WTC11 (cell line): Measurements from ENCODE around the gene TMEM50A. TPM values are rescaled to one million over a fixed set of nuclear protein-coding genes. Genes with fewer than 3 reads are reported as not detected.

ENCODE experiments used
- ATAC-seq: fragments of 200-7000 bp; cut with Tn5 transposase; 2 replicates; pipeline ENCODE4 v1.10.0; 2021; ENCODE audit warnings: mild to moderate bottlenecking, moderate library complexity
- CTCF ChIA-PET: fragments of 300-600 bp; sonication (Branson Sonifier 250); formaldehyde crosslinking; loops from one replicate; lab custom pipeline; 2021; ENCODE audit warnings: antibody characterized with exemption; lab: Charles Lee
- POLR2A ChIA-PET: fragments of 350-600 bp; sonication (Branson Sonifier 250); formaldehyde crosslinking; loops from one replicate; lab custom pipeline; 2021; ENCODE audit warnings: antibody characterized with exemption; lab: Charles Lee
- DNase-seq: peaks from one replicate; pipeline ENCODE4 v3.0.0; 2021; ENCODE audit warnings: low spot score
- H3K27ac Mint-ChIP-seq: 2 replicates; pipeline ENCODE4 v1.8.0; 2021; ENCODE audit warnings: mixed read lengths
- H3K27me3 Mint-ChIP-seq: 2 replicates; pipeline ENCODE4 v1.8.0; 2021; ENCODE audit warnings: low read depth, mild to moderate bottlenecking, moderate library complexity, mixed read lengths
- H3K36me3 Mint-ChIP-seq: 2 replicates; pipeline ENCODE4 v1.8.0; 2021; ENCODE audit warnings: mixed read lengths
- H3K4me1 Mint-ChIP-seq: 2 replicates; pipeline ENCODE4 v1.8.0; 2022; ENCODE audit warnings: mixed read lengths
- H3K4me3 Mint-ChIP-seq: 2 replicates; pipeline ENCODE4 v1.8.0; 2021; ENCODE audit warnings: mild to moderate bottlenecking, moderate library complexity, mixed read lengths
- H3K9me3 Mint-ChIP-seq: 2 replicates; pipeline ENCODE4 v1.8.0; 2021; ENCODE audit warnings: mixed read lengths
- AFF4 ChIP-seq: sonication (generic); formaldehyde crosslinking; IDR thresholded peaks from 2 replicates; pipeline ENCODE4 v1.8.1; 2023; ENCODE audit warnings: mild to moderate bottlenecking, missing genetic modification reagents, borderline replicate concordance
- AR ChIP-seq: fragments of 250-450 bp; sonication (Bioruptor Pico); IDR thresholded peaks from 2 replicates; pipeline ENCODE4 v1.9.0; 2021; ENCODE audit warnings: mild to moderate bottlenecking
- ATF6 ChIP-seq: sonication (generic); formaldehyde crosslinking; IDR thresholded peaks from 2 replicates; pipeline ENCODE4 v1.8.1; 2023; ENCODE audit warnings: mild to moderate bottlenecking, missing genetic modification reagents
- CBFB ChIP-seq: sonication (generic); formaldehyde crosslinking; IDR thresholded peaks from 2 replicates; pipeline ENCODE4 v1.8.1; 2022; ENCODE audit warnings: mild to moderate bottlenecking, low read depth, missing genetic modification reagents
- CREM ChIP-seq: sonication (generic); formaldehyde crosslinking; IDR thresholded peaks from 2 replicates; pipeline ENCODE4 v1.8.1; 2022; ENCODE audit warnings: mild to moderate bottlenecking, missing genetic modification reagents, moderate library complexity
- FOXK1 ChIP-seq: sonication (generic); formaldehyde crosslinking; IDR thresholded peaks from 2 replicates; pipeline ENCODE4 v1.8.0; 2022; ENCODE audit warnings: mild to moderate bottlenecking, moderate library complexity, missing genetic modification reagents
- FOXP1 ChIP-seq: sonication (generic); formaldehyde crosslinking; IDR thresholded peaks from 2 replicates; pipeline ENCODE4 v1.8.0; 2022; ENCODE audit warnings: missing genetic modification reagents, mild to moderate bottlenecking, moderate library complexity, borderline replicate concordance
- HMGXB4 ChIP-seq: sonication (generic); formaldehyde crosslinking; IDR thresholded peaks from 2 replicates; pipeline ENCODE4 v1.8.1; 2023; ENCODE audit warnings: mild to moderate bottlenecking, moderate library complexity, missing genetic modification reagents
- JUN ChIP-seq: sonication (generic); formaldehyde crosslinking; IDR thresholded peaks from 2 replicates; pipeline ENCODE4 v1.8.0; 2023; ENCODE audit warnings: mild to moderate bottlenecking, missing genetic modification reagents
- NR3C1 ChIP-seq: sonication (generic); formaldehyde crosslinking; conservative IDR thresholded peaks from 2 replicates; pipeline ENCODE4 v1.8.1; 2023; ENCODE audit warnings: low read depth, mild to moderate bottlenecking, missing genetic modification reagents
- PRDM15 ChIP-seq: sonication (generic); formaldehyde crosslinking; IDR thresholded peaks from 2 replicates; pipeline ENCODE4 v1.8.0; 2022; ENCODE audit warnings: missing genetic modification reagents
- PRRX2 ChIP-seq: fragments of 250-450 bp; sonication (Bioruptor Pico); IDR thresholded peaks from 2 replicates; pipeline ENCODE4 v1.8.0; 2021; ENCODE audit warnings: mild to moderate bottlenecking
- SMAD3 ChIP-seq: sonication (generic); formaldehyde crosslinking; IDR thresholded peaks from 2 replicates; pipeline ENCODE4 v1.8.0; 2022; ENCODE audit warnings: missing genetic modification reagents, mild to moderate bottlenecking, borderline replicate concordance
- TCF7 ChIP-seq: sonication (generic); formaldehyde crosslinking; IDR thresholded peaks from 2 replicates; pipeline ENCODE4 v1.8.0; 2022; ENCODE audit warnings: mild to moderate bottlenecking, low read depth, missing genetic modification reagents, moderate library complexity
- USF2 ChIP-seq: sonication (generic); formaldehyde crosslinking; IDR thresholded peaks from 2 replicates; pipeline ENCODE4 v1.8.1; 2023; ENCODE audit warnings: mild to moderate bottlenecking, missing genetic modification reagents, moderate library complexity
- ZMAT4 ChIP-seq: fragments of 250-450 bp; sonication (Bioruptor Pico); IDR thresholded peaks from 2 replicates; pipeline ENCODE4 v1.9.0; 2021; ENCODE audit warnings: mild to moderate bottlenecking
- ZNF219 ChIP-seq: sonication (generic); formaldehyde crosslinking; IDR thresholded peaks from 2 replicates; pipeline ENCODE4 v1.8.0; 2023; ENCODE audit warnings: missing genetic modification reagents, mild to moderate bottlenecking, borderline replicate concordance
- total RNA-seq: library from RNA; stranded (reverse); gene quantifications from 3 replicates; pipeline ENCODE4 v1.2.3, GENCODE V29; 2021

Gene TMEM50A
- total RNA-seq, 1 experiment from 2014 or later = 84.0 TPM

GRCh38 chr1:25342846-25343245 is 4.7 kb downstream of the TMEM50A start:
- Mint-ChIP-seq H3K4me3 (no peak overlapping the region), H3K9me3 (no peaks in the 10 kb centered on the region), H3K36me3 (peaks cover 16% of the 10 kb centered on the region), H3K27ac (no peak overlapping the region), H3K4me1 (peaks cover 11% of the 10 kb centered on the region), H3K27me3 (no peaks in the 10 kb centered on the region)
- DNase-seq = no peak
- CTCF ChIA-PET = no interaction called here
- no peak for TF ChIP-seq TCF7
- no peak for TF ChIP-seq ZMAT4 (CRISPR knock-in tag)
- no peak for TF ChIP-seq HMGXB4 (CRISPR knock-in tag)
- no peak for TF ChIP-seq ATF6 (CRISPR knock-in tag)
- no peak for TF ChIP-seq SMAD3 (CRISPR knock-in tag)
- ATAC-seq = no peak
- POLR2A ChIA-PET = no interaction called here

- Mint-ChIP-seq H3K27me3 (no peaks in the 10 kb centered on the region), H3K27ac (peak overlapping the region; percentile 51; the same call in 1 of the 2 replicates), H3K9me3 (no peaks in the 10 kb centered on the region), H3K4me3 (no peak overlapping the region), H3K4me1 (peaks cover 11% of the 10 kb centered on the region), H3K36me3 (peaks cover 18% of the 10 kb centered on the region)
- ChIA-PET POLR2A (no interaction called here), CTCF (no interaction called here)
- no peak for DNase-seq
- ATAC-seq = no peak
- TF ChIP-seq CREM (CRISPR knock-in tag) (no peak), NR3C1 (no peak), AR (CRISPR knock-in tag) (no peak), JUN (CRISPR knock-in tag) (no peak)
Observed at GRCh38 chr1:25343872-25344271, 5.7 kb downstream of the TMEM50A start.

GRCh38 chr1:25347556-25347955 is 9.4 kb downstream of the TMEM50A start:
- POLR2A ChIA-PET = no interaction called here
- Mint-ChIP-seq H3K9me3 (no peaks in the 10 kb centered on the region), H3K27me3 (no peaks in the 10 kb centered on the region), H3K4me1 (no peaks in the 10 kb centered on the region), H3K36me3 (peaks cover 18% of the 10 kb centered on the region), H3K27ac (no peak overlapping the region), H3K4me3 (no peak overlapping the region)
- DNase-seq (no peak), ATAC-seq (no peak)
- CTCF ChIA-PET = no interaction called here
- TF ChIP-seq USF2 (CRISPR knock-in tag) (no peak), PRDM15 (CRISPR knock-in tag) (no peak), ZNF219 (CRISPR knock-in tag) (no peak), AFF4 (no peak), FOXP1 (no peak), FOXK1 (CRISPR knock-in tag) (no peak), CBFB (no peak), PRRX2 (no peak)
